ENCODE data around the gene C11orf52.

Gene C11orf52

DNA sequence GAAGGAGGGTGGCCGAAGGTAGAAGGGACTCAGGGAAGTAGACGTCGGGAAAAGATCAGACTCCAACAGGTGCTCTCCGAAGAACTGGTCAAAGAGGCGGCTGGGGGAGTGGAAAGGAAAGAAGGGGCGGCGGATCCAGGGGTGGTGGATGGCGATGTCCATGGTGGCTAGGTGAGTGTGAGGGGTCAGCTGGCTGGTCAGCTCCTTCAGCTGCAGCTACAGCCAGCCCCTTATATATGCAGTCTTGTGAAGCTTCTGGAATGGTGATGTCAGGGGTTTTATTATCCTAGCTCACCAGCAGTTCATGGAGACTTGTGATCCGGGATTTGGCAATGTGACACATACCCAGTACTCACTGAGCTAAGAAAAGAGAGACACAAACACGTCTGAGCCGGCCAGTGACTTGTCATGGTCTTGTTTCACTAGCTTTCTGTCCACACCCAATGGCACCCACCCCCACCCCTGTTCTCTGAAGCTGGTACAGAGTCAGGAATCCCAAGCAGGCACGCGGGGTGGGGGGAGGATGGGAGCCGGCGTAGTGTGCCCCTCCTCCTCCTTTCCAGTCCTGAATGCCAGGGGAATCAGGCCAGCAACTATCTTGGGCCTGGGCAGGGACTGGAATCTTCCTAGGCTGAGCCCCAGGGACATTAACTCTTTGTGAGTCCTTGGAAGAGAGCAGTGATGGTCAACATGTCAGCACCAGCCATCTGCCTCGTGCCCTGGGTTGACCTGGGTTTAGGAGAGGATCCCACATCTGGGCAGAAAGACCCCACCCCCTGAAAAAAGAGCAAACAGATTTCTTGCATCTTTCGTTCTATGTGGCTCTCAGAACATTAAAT lies 6.9 kb upstream of the C11orf52 start, which contains the start of gene CRYAB:
CRYAB (minus strand) TSS at position 208 of the 839 bp plus-strand sequence; CDS start at position 162, 46 bp downstream.
- Histone ChIP-seq H3K4me2 (ENCODE audit: low read depth, low read length, poor library complexity, severe bottlenecking) (no peak within 1 kb of the TSS), H3K27ac (ENCODE audit: low read depth, low read length) (no peak within 1 kb of the TSS), H3K9me2 (replicated peaks; ENCODE audit: insufficient read depth, low read length) (no peaks in the 10 kb centered on the region), H3K9ac (ENCODE audit: low read length) (no peak within 1 kb of the TSS), H3K79me2 (ENCODE audit: insufficient read depth, low read length) (no peaks in the 10 kb centered on the region), H3K9me3 (ENCODE audit: insufficient read depth, low read length) (no peaks in the 10 kb centered on the region), H4K20me1 (ENCODE audit: low read depth, low read length) (no peaks in the 10 kb centered on the region), H3K4me3 (ENCODE audit: insufficient read depth, low read length, poor library complexity, severe bottlenecking) (no peak within 1 kb of the TSS), H3K27me3 (ENCODE audit: low read length) (no peaks in the 10 kb centered on the region), H2AFZ (ENCODE audit: low read depth, low read length, severe bottlenecking) (no peak within 1 kb of the TSS), H3K36me3 (ENCODE audit: low read length) (no peaks in the 10 kb centered on the region), H3F3A (ENCODE audit: insufficient read depth) (no peaks in the 10 kb centered on the region)
- TF ChIP-seq, protein P1, sequence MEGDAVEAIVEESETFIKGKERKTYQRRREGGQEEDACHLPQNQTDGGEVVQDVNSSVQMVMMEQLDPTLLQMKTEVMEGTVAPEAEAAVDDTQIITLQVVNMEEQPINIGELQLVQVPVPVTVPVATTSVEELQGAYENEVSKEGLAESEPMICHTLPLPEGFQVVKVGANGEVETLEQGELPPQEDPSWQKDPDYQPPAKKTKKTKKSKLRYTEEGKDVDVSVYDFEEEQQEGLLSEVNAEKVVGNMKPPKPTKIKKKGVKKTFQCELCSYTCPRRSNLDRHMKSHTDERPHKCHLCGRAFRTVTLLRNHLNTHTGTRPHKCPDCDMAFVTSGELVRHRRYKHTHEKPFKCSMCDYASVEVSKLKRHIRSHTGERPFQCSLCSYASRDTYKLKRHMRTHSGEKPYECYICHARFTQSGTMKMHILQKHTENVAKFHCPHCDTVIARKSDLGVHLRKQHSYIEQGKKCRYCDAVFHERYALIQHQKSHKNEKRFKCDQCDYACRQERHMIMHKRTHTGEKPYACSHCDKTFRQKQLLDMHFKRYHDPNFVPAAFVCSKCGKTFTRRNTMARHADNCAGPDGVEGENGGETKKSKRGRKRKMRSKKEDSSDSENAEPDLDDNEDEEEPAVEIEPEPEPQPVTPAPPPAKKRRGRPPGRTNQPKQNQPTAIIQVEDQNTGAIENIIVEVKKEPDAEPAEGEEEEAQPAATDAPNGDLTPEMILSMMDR (IDR thresholded peaks at IDR 0.05; ENCODE audit: insufficient read depth, low read length, poor library complexity, severe bottlenecking): no peak
- no peak for TF ChIP-seq EZH2phosphoT487 (conservative IDR thresholded peaks at IDR 0.05; ENCODE audit: low read length)

DNA sequence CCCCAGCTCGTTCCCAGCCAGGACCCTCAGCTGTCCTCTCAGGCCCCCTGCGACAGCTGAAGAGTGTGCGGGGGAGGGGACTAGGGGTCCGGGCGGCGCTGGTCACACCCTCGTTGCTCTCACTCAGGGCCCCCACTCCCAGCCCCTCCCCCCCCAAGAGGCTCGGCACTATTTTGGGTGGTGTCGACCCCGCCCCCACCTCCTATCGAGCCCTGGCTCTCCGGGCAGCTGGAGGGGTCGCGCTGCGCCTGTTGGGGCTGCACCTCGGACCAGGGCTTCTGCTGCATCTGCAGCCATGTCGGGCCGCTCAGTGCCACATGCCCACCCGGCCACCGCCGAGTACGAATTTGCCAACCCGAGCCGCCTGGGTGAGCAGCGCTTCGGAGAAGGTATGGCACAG lies 6.2 kb upstream of the C11orf52 start, which contains the start of gene HSPB2:
HSPB2 (plus strand) TSS at position 200 of the 400 bp plus-strand sequence; CDS start at position 296, 96 bp downstream.
- H3K4me2 ChIP-seq (ENCODE audit: low read depth, low read length, poor library complexity, severe bottlenecking): no peak within 1 kb of the TSS
- no peak within 1 kb of the TSS for H2AFZ ChIP-seq (ENCODE audit: low read depth, low read length, severe bottlenecking)
- no peaks in the 10 kb centered on the region for H4K20me1 ChIP-seq (ENCODE audit: low read depth, low read length)
- no peak within 1 kb of the TSS for H3K27ac ChIP-seq (ENCODE audit: low read depth, low read length)
- H3F3A ChIP-seq (ENCODE audit: insufficient read depth): no peaks in the 10 kb centered on the region
- no peaks in the 10 kb centered on the region for H3K79me2 ChIP-seq (ENCODE audit: insufficient read depth, low read length)
- no peak for TF ChIP-seq EZH2phosphoT487 (conservative IDR thresholded peaks at IDR 0.05; ENCODE audit: low read length)
- TF ChIP-seq, protein P1 (IDR thresholded peaks at IDR 0.05; ENCODE audit: insufficient read depth, low read length, poor library complexity, severe bottlenecking): no peak
- H3K9ac ChIP-seq (ENCODE audit: low read length): no peak within 1 kb of the TSS
- H3K36me3 ChIP-seq (ENCODE audit: low read length): no peaks in the 10 kb centered on the region
- no peaks in the 10 kb centered on the region for H3K9me2 ChIP-seq (replicated peaks; ENCODE audit: insufficient read depth, low read length)
- no peaks in the 10 kb centered on the region for H3K9me3 ChIP-seq (ENCODE audit: insufficient read depth, low read length)
- no peak within 1 kb of the TSS for H3K4me3 ChIP-seq (ENCODE audit: insufficient read depth, low read length, poor library complexity, severe bottlenecking)
- H3K27me3 ChIP-seq (ENCODE audit: low read length): no peaks in the 10 kb centered on the region

DNA sequence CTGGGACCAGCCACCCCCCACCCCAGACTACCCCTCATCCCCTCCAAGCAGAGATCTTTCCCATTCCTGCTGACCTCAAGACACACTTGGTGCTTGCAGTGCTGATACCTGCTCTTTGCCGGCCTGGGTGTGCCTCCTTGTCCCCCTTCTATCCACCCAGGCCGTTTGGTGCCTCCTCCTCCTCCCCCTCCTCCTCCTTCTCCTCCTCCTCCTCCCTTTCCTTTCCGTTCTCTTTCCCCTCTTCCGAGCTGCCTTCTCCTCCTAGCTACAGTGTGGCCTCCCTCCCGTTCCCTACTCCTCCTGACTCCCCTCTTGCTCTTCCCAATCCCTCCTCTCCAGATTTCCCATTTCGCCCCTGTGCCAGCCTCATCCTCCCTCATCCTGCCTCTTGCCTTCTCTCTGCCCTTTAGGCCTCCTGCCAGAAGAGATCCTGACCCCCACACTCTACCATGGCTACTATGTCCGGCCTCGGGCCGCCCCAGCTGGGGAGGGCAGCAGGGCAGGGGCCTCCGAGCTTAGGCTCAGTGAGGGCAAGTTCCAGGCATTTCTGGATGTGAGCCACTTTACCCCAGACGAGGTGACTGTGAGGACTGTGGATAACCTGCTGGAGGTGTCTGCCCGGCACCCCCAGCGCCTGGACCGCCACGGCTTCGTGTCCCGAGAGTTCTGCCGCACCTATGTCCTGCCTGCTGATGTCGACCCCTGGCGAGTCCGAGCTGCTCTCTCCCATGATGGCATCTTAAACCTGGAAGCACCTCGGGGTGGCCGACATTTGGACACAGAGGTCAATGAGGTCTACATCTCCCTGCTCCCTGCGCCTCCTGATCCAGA lies 5.5 kb upstream of the C11orf52 start:
- Histone ChIP-seq H3K4me2 (ENCODE audit: low read depth, low read length, poor library complexity, severe bottlenecking) (no peak overlapping the region), H3K36me3 (ENCODE audit: low read length) (no peaks in the 10 kb centered on the region), H3K9me3 (ENCODE audit: insufficient read depth, low read length) (no peaks in the 10 kb centered on the region), H3K4me3 (ENCODE audit: insufficient read depth, low read length, poor library complexity, severe bottlenecking) (no peak overlapping the region), H3K9ac (ENCODE audit: low read length) (no peak overlapping the region), H3F3A (ENCODE audit: insufficient read depth) (no peaks in the 10 kb centered on the region), H2AFZ (ENCODE audit: low read depth, low read length, severe bottlenecking) (no peak overlapping the region), H3K27ac (ENCODE audit: low read depth, low read length) (no peak overlapping the region), H4K20me1 (ENCODE audit: low read depth, low read length) (no peaks in the 10 kb centered on the region), H3K9me2 (replicated peaks; ENCODE audit: insufficient read depth, low read length) (no peaks in the 10 kb centered on the region), H3K79me2 (ENCODE audit: insufficient read depth, low read length) (no peaks in the 10 kb centered on the region), H3K27me3 (ENCODE audit: low read length) (no peaks in the 10 kb centered on the region)
- TF ChIP-seq, protein P1 (IDR thresholded peaks at IDR 0.05; ENCODE audit: insufficient read depth, low read length, poor library complexity, severe bottlenecking): no peak
- TF ChIP-seq EZH2phosphoT487 (conservative IDR thresholded peaks at IDR 0.05; ENCODE audit: low read length): no peak
